ENCODE data around the gene NFIA. TPM values are rescaled to one million over a fixed set of nuclear protein-coding genes. Genes with fewer than 3 reads are reported as not detected.
A peak's percentile ranks its signal among the peaks of the same experiment; 100 is the strongest.

The NFIA gene
- total RNA-seq, 4 donors from 2014 or later, result 134 to 183 (median 148) TPM

GRCh38 chr1:61247881-61248752, 165.8 kb downstream of the NFIA start:
- intact Hi-C loops (cut with DNase I), result loop anchor here (10.0 kb wide), 1 partner anchor 163 kb away; the partner anchor contains the start of gene NFIA
- DNase-seq (ENCODE audit: extremely low spot score), result no peak
- Histone ChIP-seq H3K4me3 (no peak overlapping the region), H3K9me3 (no peaks in the 10 kb centered on the region), H3K27me3 (no peaks in the 10 kb centered on the region), H3K4me1 (peaks cover 43 to 86% (median 81%) of the 10 kb centered on the region in 4 donors), H3K27ac (replicated peaks in 1 of 4) (peak overlapping the region in 3 of 4 donors; percentile 2 to 30 (median 22)), H3K36me3 (no peaks in the 10 kb centered on the region)
- TF ChIP-seq EP300 (IDR thresholded peaks at IDR 0.05) (no peak), POLR2AphosphoS5 (IDR thresholded peaks at IDR 0.05) (no peak), CTCF (IDR thresholded peaks at IDR 0.05) (no peak), POLR2A (IDR thresholded peaks at IDR 0.05; ENCODE audit: low read depth) (no peak)
- WGBS, result 71% methylated on average over 6 of the region's 6 CpGs

GRCh38 chr1:61250933-61251332, 168.6 kb downstream of the NFIA start:
- H3K27ac ChIP-seq (replicated peaks in 1 of 4), result peak overlapping the region; percentile 59 to 76 (median 74)
- DNase-seq (ENCODE audit: extremely low spot score), result no peak
- peak overlapping the region in 2 of 4 donors; percentile 16 to 17 for H3K4me3 ChIP-seq
- TF ChIP-seq EP300 (IDR thresholded peaks at IDR 0.05), result no peak
- no peak for TF ChIP-seq CTCF (IDR thresholded peaks at IDR 0.05)
- TF ChIP-seq POLR2AphosphoS5 (IDR thresholded peaks at IDR 0.05), result no peak
- no peak for TF ChIP-seq POLR2A (IDR thresholded peaks at IDR 0.05; ENCODE audit: low read depth)
- intact Hi-C loops (cut with DNase I), result loop anchor here (5.0 to 10.0 kb wide), 2 partner anchors 71 to 196 kb away; no protein-coding TSS in a partner anchor
- no peaks in the 10 kb centered on the region for H3K9me3 ChIP-seq
- WGBS, result 46% methylated on average over 5 of the region's 5 CpGs
- H3K27me3 ChIP-seq, result no peaks in the 10 kb centered on the region
- peaks cover 64 to 89% (median 85%) of the 10 kb centered on the region in 4 donors for H3K4me1 ChIP-seq
- H3K36me3 ChIP-seq, result no peaks in the 10 kb centered on the region

- Histone ChIP-seq H3K36me3 (no peaks in the 10 kb centered on the region), H3K4me1 (peaks cover 57 to 99% (median 90%) of the 10 kb centered on the region in 4 donors), H3K9me3 (no peaks in the 10 kb centered on the region), H3K4me3 (no peak overlapping the region), H3K27ac (replicated peaks in 1 of 4) (peak overlapping the region; percentile 74 to 82 (median 76)), H3K27me3 (no peaks in the 10 kb centered on the region)
- WGBS, result 75% methylated on average over 2 of the region's 2 CpGs
- TF ChIP-seq EP300 (IDR thresholded peaks at IDR 0.05) (no peak), POLR2AphosphoS5 (IDR thresholded peaks at IDR 0.05) (peak; percentile 54 to 76)
- intact Hi-C loops (cut with DNase I), result loop anchor here (5.0 to 10.0 kb wide), 2 partner anchors 69 to 198 kb away; no protein-coding TSS in a partner anchor
- DNase-seq (ENCODE audit: extremely low spot score), result peak; percentile 95
Measured at GRCh38 chr1:61253059-61253735, 170.8 kb downstream of the NFIA start.

- WGBS, result 41% methylated on average over 1 of the region's 1 CpG
- intact Hi-C loops (cut with DNase I), result loop anchor here (5.0 to 10.0 kb wide), 2 partner anchors 68 to 199 kb away; no protein-coding TSS in a partner anchor
- Histone ChIP-seq H3K4me1 (peaks cover 57 to 95% (median 91%) of the 10 kb centered on the region in 4 donors), H3K27ac (replicated peaks in 1 of 4) (peak overlapping the region; percentile 74 to 82 (median 76)), H3K27me3 (no peaks in the 10 kb centered on the region), H3K36me3 (no peaks in the 10 kb centered on the region), H3K9me3 (no peaks in the 10 kb centered on the region), H3K4me3 (peak overlapping the region in 3 of 4 donors; percentile 39 to 55 (median 44))
- TF ChIP-seq EP300 (IDR thresholded peaks at IDR 0.05), result no peak
- no peak for TF ChIP-seq CTCF (IDR thresholded peaks at IDR 0.05)
- no peak for TF ChIP-seq POLR2AphosphoS5 (IDR thresholded peaks at IDR 0.05)
- TF ChIP-seq POLR2A (IDR thresholded peaks at IDR 0.05; ENCODE audit: low read depth), result no peak
- no peak for DNase-seq (ENCODE audit: extremely low spot score)
Measured at GRCh38 chr1:61253912-61254633, 171.7 kb downstream of the NFIA start.

Measured in esophagus muscularis mucosa (tissue), 4 donors.